Activated T-cell treated with anti-CD3 and anti-CD28 coated beads, Interleukin-2, amount 50 U/mL, for 72 hours (primary cell): ENCODE measurements around the gene PGP. TPM values are rescaled to one million over a fixed set of nuclear protein-coding genes. Genes with fewer than 3 reads are reported as not detected.

ENCODE experiments used
- ATAC-seq, 2 donors: fragments of 150-1000 bp; cut with Tn5 transposase; replicated peaks in 1 of 2; 2 replicates each; pipeline ENCODE4 v1.10.0; 2021; ENCODE audit warnings: moderate library complexity in 2 of 2, mild to moderate bottlenecking in 1 of 2
- DNase-seq, 2 donors: peaks; one replicate each; pipeline ENCODE4 v3.0.0; 2021 to 2022; ENCODE audit warnings: mixed read lengths in 1 of 2
- H3K27ac Mint-ChIP-seq: one replicate; pipeline ENCODE4 v1.8.0; 2022; ENCODE audit warnings: mild to moderate bottlenecking, moderate library complexity, mixed read lengths
- H3K27me3 Mint-ChIP-seq: one replicate; pipeline ENCODE4 v1.8.0; 2022; ENCODE audit warnings: low read depth, mixed read lengths
- H3K36me3 Mint-ChIP-seq, 2 donors: one replicate each; pipeline ENCODE4 v1.8.0; 2022; ENCODE audit warnings: mixed read lengths in 2 of 2, mild to moderate bottlenecking in 1 of 2; ENCODE audit not compliant: insufficient read depth in 2 of 2
- H3K4me1 Mint-ChIP-seq: one replicate; pipeline ENCODE4 v1.8.0; 2022; ENCODE audit warnings: low read depth, mixed read lengths
- H3K4me3 Mint-ChIP-seq, 2 donors: one replicate each; pipeline ENCODE4 v1.8.0; 2022; ENCODE audit warnings: mild to moderate bottlenecking in 2 of 2, mixed read lengths in 2 of 2, moderate library complexity in 2 of 2
- H3K9me3 Mint-ChIP-seq, 2 donors: one replicate each; pipeline ENCODE4 v1.8.0; 2022; ENCODE audit warnings: mixed read lengths in 2 of 2
- total RNA-seq, 2 donors: library from RNA; stranded (reverse); gene quantifications; one replicate each; pipeline ENCODE4 v1.2.3, GENCODE V29; 2022

Gene PGP
- total RNA-seq, 2 donors from 2014 or later, result 12.1 to 12.6 TPM

DNA sequence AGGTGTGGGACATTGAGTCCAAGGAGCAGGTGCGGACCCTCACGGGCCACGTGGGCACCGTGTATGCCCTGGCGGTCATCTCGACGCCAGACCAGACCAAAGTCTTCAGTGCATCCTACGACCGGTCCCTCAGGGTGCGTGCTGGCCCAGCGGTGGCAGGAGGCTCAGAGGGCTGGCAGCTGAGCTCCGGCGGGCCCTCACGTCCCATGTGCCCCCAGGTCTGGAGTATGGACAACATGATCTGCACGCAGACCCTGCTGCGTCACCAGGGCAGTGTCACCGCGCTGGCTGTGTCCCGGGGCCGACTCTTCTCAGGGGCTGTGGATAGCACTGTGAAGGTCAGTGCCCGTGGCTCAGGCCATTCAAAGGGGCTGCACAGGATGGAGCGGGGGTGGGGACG is 38.6 kb downstream of the PGP start:
- Mint-ChIP-seq H3K27ac (no peak overlapping the region), H3K4me3 (no peak overlapping the region), H3K27me3 (no peaks in the 10 kb centered on the region), H3K9me3 (no peaks in the 10 kb centered on the region), H3K4me1 (no peaks in the 10 kb centered on the region), H3K36me3 (peaks cover 0 to 4% of the 10 kb centered on the region in 2 donors)
- ATAC-seq (no peak), DNase-seq (no peak)

DNA sequence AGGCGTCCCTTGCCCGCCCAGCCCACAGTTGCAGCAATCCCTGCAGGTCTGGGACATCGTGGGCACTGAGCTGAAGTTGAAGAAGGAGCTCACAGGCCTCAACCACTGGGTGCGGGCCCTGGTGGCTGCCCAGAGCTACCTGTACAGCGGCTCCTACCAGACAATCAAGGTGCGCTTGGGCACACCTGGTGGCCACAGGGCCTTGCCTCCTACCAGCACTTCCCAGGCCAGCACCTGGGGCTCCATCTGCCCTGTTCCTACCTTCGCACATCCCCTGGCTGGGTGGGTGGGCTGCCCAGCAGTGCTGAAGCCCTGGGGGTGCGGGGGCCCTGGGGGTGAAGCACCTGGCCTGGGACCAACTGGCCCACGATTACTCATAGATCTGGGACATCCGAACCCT is 39.2 kb downstream of the PGP start:
- no peak overlapping the region for H3K4me3 Mint-ChIP-seq
- peaks cover 0 to 4% of the 10 kb centered on the region in 2 donors for H3K36me3 Mint-ChIP-seq
- no peak for DNase-seq
- H3K27me3 Mint-ChIP-seq, result no peaks in the 10 kb centered on the region
- H3K4me1 Mint-ChIP-seq, result no peaks in the 10 kb centered on the region
- no peaks in the 10 kb centered on the region for H3K9me3 Mint-ChIP-seq
- ATAC-seq, result no peak
- no peak overlapping the region for H3K27ac Mint-ChIP-seq

DNA sequence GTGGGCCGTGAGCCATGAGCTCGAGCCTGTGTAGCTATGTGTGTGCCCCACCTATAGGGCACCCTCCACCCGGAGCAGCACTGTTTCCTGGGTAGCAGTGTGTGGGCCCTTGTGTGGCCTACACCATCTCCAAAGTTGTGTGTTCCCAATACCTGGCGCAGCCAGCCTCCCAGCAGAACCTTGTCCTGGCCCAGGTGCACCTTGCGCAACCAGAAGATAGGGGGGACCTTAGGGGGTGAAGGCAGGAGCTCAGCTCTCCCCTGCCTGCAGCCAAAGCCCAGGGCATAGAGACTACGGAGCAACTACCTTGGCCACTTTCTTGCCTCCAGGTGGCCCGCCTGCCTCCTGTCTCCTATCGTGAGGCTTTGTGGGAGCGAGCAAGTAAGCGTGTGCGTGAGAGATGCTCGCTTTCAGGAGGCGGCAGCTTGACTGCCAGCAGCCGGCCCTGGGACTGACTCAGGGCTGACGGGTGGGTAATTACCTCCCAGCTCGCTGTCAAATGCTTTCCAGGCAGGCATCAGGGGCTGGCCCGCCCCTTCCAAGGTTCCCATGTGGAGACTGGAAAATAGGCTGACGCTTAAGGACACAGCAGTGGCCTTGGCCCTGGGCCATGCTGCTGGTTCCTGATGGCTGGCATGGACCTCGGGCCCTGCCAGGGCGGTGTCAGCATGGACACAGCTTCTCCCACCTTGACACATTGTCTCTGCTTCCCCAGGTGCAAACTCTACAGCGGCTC is 40.1 kb downstream of the PGP start:
- no peaks in the 10 kb centered on the region for H3K9me3 Mint-ChIP-seq
- ATAC-seq (no peak), DNase-seq (no peak)
- no peaks in the 10 kb centered on the region for H3K27me3 Mint-ChIP-seq
- peaks cover 0 to 4% of the 10 kb centered on the region in 2 donors for H3K36me3 Mint-ChIP-seq
- no peak overlapping the region for H3K4me3 Mint-ChIP-seq
- no peak overlapping the region for H3K27ac Mint-ChIP-seq
- no peaks in the 10 kb centered on the region for H3K4me1 Mint-ChIP-seq

DNA sequence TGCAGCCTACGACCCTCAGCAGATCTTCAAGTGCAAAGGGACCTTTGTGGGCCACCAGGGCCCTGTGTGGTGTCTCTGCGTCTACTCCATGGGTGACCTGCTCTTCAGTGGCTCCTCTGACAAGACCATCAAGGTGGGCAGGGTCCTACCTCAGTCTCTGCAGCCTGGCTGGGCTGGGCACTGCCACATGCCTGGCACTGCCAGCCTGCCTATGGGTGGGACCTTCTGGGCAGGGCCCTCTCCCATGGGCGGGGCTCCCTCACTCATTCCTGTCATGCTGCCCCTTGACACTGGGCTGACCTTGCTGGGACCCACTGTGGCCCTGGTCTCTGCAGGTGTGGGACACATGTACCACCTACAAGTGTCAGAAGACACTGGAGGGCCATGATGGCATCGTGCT is 40.7 kb downstream of the PGP start:
- DNase-seq (no peak), ATAC-seq (no peak)
- Mint-ChIP-seq H3K4me3 (no peak overlapping the region), H3K27ac (no peak overlapping the region), H3K4me1 (no peaks in the 10 kb centered on the region), H3K36me3 (peaks cover 0 to 4% of the 10 kb centered on the region in 2 donors), H3K9me3 (no peaks in the 10 kb centered on the region), H3K27me3 (no peaks in the 10 kb centered on the region)

DNA sequence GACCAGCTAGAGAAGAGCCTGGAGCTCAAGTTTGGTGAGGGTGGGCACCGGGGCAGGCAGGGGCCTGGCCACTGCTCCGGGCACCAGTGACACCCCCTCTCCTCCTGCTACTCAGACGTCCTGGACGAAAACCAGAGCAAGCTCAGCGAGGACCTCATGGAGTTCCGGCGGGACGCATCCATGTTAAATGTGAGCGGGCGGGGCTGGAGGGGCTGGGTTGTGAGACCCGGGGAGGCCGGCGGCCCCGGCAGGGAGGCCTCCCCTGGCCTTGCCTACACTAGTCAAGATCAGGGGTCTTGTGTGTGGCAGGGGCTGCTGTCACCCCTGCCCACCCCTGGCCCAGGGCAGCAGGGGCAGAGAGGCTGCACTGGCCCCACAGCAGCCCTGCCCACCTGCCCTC is 41.3 kb downstream of the PGP start:
- ATAC-seq (no peak), DNase-seq (no peak)
- H3K27ac Mint-ChIP-seq, result no peak overlapping the region
- peaks cover 0 to 4% of the 10 kb centered on the region in 2 donors for H3K36me3 Mint-ChIP-seq
- H3K9me3 Mint-ChIP-seq, result no peaks in the 10 kb centered on the region
- H3K4me1 Mint-ChIP-seq, result no peaks in the 10 kb centered on the region
- H3K4me3 Mint-ChIP-seq, result no peak overlapping the region
- no peaks in the 10 kb centered on the region for H3K27me3 Mint-ChIP-seq

DNA sequence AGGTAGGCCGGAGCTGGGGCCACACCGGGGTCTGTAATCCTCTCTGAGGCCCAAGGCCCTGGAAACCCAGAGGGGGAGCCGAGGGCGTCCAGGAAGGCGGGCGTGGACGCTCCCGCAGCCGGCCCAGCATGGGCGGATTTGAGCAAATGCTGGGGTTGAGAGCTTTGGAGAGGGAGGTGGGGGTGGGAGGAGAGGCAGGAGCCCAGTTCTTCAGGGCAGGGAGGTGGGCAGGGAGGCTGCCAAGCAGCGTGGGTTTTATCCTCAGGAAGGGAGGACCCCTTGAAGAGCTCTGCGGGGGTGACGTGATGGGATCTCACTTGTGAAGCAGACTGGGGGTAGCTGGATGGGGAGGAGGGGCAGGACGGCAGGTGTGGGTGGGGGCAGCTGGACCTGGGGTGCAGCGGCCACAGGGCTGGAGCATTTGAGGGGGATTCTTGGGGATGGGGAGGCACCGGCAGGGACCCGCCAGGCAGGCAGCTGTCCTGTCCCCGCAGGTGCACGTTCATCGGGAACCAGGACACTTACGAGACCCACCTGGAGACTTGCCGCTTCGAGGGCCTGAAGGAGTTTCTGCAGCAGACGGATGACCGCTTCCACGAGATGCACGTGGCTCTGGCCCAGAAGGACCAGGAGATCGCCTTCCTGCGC is 41.8 kb downstream of the PGP start:
- H3K4me3 Mint-ChIP-seq, result no peak overlapping the region
- ATAC-seq (no peak), DNase-seq (no peak)
- H3K9me3 Mint-ChIP-seq, result no peaks in the 10 kb centered on the region
- no peaks in the 10 kb centered on the region for H3K4me1 Mint-ChIP-seq
- peaks cover 0 to 4% of the 10 kb centered on the region in 2 donors for H3K36me3 Mint-ChIP-seq
- no peak overlapping the region for H3K27ac Mint-ChIP-seq
- H3K27me3 Mint-ChIP-seq, result no peaks in the 10 kb centered on the region

DNA sequence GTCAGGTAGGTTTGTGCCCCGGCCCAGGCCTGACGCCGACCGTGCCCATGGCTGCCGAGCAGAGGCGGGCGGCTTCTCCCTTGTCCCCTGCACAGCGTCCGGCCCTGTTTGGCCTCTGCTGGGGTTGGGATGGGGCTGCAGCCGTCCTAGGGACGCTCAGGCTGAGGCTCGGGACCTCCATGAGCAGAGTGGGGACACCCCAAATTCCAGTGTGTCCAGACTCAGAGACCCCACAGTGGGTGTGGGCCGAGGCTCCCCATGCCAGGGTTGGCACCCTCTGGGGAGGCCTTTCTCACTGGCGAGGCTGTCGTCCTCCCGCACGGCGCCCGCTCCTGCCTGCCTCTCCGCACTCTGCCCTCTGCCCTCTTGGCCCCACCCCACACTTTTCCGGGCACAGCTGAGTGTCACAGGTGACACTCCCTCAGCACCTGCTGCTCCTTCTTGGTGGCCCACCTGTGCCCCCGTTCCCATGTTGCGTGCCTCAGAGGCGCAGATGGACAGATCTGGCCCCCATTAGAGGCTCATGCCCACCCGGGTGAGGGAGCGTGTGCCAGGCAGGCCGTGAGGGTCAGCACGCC is 43.0 kb downstream of the PGP start:
- DNase-seq, result no peak
- Mint-ChIP-seq H3K4me3 (no peak overlapping the region), H3K27me3 (no peaks in the 10 kb centered on the region), H3K9me3 (no peaks in the 10 kb centered on the region), H3K4me1 (no peaks in the 10 kb centered on the region), H3K36me3 (peaks cover 0 to 4% of the 10 kb centered on the region in 2 donors), H3K27ac (no peak overlapping the region)
- no peak for ATAC-seq

DNA sequence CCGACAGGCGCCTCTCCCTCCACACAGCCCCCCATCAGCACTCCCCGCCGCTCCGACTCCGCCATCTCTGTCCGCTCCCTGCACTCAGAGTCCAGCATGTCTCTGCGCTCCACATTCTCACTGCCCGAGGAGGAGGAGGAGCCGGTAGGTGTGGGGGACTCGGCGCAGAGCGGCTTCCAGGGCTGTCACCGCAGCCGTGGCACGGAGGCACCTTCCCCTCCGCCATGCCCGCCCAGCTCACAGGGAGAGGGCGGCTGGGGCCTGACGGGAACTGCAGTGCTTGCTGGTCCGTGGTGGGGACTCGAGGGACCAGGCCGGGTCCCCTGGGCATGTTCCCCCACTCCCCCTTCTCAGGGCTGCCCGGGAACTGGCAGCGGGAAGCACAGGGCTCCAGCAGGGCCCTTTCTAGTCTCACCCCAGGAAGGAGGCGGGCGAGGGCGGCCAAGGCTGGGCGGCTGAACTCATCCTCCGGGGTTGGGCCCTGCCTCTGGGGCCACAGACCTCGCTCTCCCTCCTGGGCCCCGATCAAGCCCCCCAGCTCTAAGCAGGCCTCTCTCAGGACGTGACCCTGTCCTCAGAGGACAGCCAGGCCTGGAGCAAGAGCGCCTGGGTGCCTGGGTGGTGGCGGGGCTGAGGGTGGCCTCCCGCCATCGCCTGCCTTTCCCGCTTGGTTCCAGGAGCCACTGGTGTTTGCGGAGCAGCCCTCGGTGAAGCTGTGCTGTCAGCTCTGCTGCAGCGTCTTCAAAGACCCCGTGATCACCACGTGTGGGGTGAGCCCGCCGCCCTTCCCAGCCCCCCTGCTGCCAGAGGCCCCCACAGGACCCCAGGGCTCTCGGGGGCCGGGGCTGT is 43.8 kb downstream of the PGP start:
- no peaks in the 10 kb centered on the region for H3K9me3 Mint-ChIP-seq
- no peak overlapping the region for H3K27ac Mint-ChIP-seq
- H3K36me3 Mint-ChIP-seq, result peaks cover 0 to 4% of the 10 kb centered on the region in 2 donors
- DNase-seq (no peak), ATAC-seq (no peak)
- no peaks in the 10 kb centered on the region for H3K4me1 Mint-ChIP-seq
- no peak overlapping the region for H3K4me3 Mint-ChIP-seq
- no peaks in the 10 kb centered on the region for H3K27me3 Mint-ChIP-seq

DNA sequence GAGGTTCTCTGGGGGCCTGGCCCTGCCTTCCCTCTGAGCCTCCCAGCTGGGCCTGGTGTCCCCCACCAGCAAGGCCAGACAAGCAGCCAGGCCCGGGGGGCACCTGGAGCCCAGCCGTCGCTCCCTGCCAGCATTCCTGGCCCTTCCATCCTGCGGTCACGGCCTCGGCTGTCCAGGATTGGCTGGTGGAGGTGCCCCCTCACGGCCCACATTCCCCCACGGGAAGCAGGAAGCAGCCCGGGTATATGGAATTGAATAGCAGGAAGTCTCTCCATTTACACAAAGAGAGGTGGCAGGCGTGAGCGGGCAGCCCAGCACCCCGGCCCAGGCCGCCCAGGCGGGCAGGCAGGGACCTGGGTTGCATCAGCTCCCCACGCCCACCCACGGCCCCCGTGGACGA is 44.6 kb downstream of the PGP start:
- Mint-ChIP-seq H3K4me3 (no peak overlapping the region), H3K9me3 (no peaks in the 10 kb centered on the region), H3K36me3 (peaks cover 0 to 3% of the 10 kb centered on the region in 2 donors), H3K27me3 (no peaks in the 10 kb centered on the region), H3K27ac (no peak overlapping the region), H3K4me1 (no peaks in the 10 kb centered on the region)
- no peak for DNase-seq
- ATAC-seq, result no peak

DNA sequence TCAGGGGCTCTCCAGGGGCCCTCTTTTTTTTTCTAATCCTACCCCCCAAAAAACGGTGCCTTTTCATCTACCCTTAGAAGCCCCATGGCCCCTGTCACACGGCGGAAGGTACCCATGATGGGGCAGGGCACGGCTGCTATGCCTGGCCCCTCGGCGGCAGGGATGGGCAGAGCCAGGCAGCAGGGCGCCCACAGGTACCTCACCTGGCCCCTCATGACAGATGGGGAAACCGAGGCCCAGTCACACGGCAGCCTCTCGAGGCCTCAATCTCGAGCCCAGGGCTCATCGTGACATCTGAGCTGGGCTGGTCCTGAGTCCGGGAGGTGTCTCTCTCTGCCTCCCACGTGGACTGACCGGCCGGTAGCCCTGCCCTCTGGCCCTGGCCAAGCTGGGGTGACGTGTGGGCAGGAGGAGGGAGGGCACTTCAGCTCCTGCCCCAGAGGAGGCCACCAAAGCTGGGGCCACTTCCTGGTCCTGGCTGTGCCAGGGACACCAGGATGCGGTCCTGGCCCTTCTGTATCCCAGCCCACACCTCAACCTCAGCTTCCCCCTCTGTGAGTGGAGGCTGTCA is 47.5 kb downstream of the PGP start:
- Mint-ChIP-seq H3K9me3 (no peaks in the 10 kb centered on the region), H3K36me3 (peaks cover 0 to 2% of the 10 kb centered on the region in 2 donors), H3K4me1 (no peaks in the 10 kb centered on the region), H3K27me3 (no peaks in the 10 kb centered on the region), H3K4me3 (no peak overlapping the region), H3K27ac (no peak overlapping the region)
- DNase-seq (no peak), ATAC-seq (no peak)

DNA sequence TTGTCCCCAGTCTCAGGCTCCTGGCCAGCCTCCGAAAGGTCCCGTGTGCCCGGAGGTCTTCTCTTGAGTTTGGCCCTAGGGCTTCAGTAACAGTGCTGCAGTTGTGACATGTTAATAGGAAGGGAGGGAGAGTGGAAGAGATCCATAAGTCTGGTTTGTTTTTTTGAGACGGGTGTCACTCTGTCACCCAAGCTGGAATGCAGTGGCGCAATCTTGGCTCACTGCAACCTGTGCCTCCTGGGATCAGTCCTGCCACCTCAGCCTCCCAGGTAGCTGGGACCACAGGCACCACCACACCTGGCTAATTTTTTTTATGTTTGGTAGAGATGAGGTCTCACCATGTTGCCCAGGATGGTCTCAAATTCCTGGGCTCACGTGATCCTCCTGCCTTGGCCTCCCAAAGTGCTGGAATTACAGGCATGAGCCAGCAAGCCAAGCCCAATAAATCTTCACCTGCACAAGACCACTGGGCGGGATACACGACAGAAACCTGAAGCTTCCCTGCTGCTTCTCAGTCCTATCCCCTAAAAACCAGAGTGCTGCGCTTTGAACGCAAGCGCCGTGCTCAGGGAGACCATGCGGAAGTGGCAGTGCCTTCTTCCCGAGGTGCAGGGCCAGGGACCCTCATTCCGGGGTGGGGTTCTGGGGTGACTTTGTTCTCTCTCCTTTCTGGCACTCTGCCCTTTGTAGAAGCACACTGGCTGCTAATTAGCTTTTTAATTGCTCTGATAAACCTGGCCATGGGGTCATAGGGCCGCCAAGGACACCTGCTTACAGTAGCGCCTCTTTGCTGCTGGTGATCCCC is 48.2 kb downstream of the PGP start:
- Mint-ChIP-seq H3K4me3 (no peak overlapping the region), H3K27ac (no peak overlapping the region), H3K27me3 (no peaks in the 10 kb centered on the region), H3K4me1 (no peaks in the 10 kb centered on the region), H3K36me3 (peaks cover 0 to 2% of the 10 kb centered on the region in 2 donors), H3K9me3 (no peaks in the 10 kb centered on the region)
- DNase-seq (no peak), ATAC-seq (no peak)

DNA sequence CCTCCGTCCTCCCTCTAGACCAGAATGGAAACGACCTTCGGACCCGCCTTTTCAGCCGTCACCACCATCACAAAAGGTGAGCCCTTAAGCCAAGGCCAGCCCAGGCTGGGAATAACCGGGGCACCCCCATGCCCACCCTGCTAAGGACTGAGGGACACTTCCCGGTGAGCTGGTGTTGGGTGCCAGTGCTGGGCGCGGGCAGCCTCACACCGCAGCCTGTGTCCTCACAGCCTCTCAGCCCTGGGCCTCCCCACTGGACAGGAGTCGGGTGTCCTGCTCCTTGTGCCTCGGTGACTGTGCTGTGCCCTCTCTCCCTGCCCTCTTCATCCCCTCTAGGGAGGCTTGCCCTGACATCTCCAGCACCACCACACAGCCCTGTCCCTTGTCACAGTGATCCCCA is 48.8 kb downstream of the PGP start:
- H3K4me3 Mint-ChIP-seq, result no peak overlapping the region
- no peaks in the 10 kb centered on the region for H3K9me3 Mint-ChIP-seq
- no peaks in the 10 kb centered on the region for H3K4me1 Mint-ChIP-seq
- DNase-seq, result no peak
- H3K27ac Mint-ChIP-seq, result no peak overlapping the region
- no peak for ATAC-seq
- H3K27me3 Mint-ChIP-seq, result no peaks in the 10 kb centered on the region
- H3K36me3 Mint-ChIP-seq, result peaks cover 0 to 2% of the 10 kb centered on the region in 2 donors
